ENCODE data around the gene ST6GAL2. TPM values are rescaled to one million over a fixed set of nuclear protein-coding genes. Genes with fewer than 3 reads are reported as not detected.

The ST6GAL2 gene
- total and polyA plus RNA-seq, 2 of the 8 experiments (the other 6 are each of a cell fraction or from before 2014, with no cell fraction given) = 2.7 to 17.5 TPM

DNA sequence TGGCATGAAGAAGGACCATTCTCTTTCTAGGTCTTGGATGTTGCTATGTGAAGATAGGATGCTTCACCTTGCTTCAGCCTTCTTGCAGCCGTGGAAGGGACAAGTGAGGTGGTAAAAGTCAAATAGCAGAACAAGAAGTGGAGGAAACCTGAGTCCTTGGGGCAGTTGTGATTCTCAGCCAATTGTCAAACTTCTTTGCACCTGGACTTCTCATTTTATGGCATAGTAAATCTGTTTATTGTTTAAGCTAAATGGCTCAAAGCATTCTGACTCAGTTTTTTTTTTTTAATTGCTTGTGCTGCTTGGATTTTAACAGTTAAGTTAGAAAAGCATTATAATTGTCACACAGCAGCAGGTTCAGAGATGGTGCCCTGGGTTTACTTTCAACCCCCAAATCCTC lies 33.0 kb upstream of the ST6GAL2 start:
- Histone ChIP-seq H3K79me2 (ENCODE audit: control insufficient read depth in 1 of 2, insufficient read depth in 2 of 2, low read length in 2 of 2) (no peaks in the 10 kb centered on the region), H3K18ac (ENCODE audit: extremely low read depth, low read length) (no peak overlapping the region), H2BK12ac (ENCODE audit: low read depth, low read length) (no peak overlapping the region), H3K4me1 (replicated peaks in 1 of 4; ENCODE audit: control insufficient read depth in 3 of 4, insufficient read depth in 4 of 4, low read length in 3 of 4) (peaks cover 0 to 8% (median 1%) of the 10 kb centered on the region in 4 experiments; a peak in 2 of 7 replicates), H3K9ac (replicated peaks in 1 of 4; ENCODE audit: extremely low read depth in 1 of 4, low read depth in 3 of 4, low read length in 3 of 4) (no peak overlapping the region), H2BK120ac (replicated peaks; ENCODE audit: low read depth, low read length) (no peak overlapping the region), H2BK15ac (ENCODE audit: low read length) (no peak overlapping the region), H3K23me2 (ENCODE audit: low read depth, low read length) (no peaks in the 10 kb centered on the region), H4K20me1 (replicated peaks in 1 of 2; ENCODE audit: control insufficient read depth in 1 of 2, insufficient read depth in 2 of 2, low read length in 2 of 2) (no peaks in the 10 kb centered on the region), H4K5ac (ENCODE audit: insufficient read length, low read depth, low read length) (no peak overlapping the region), H3K14ac (ENCODE audit: insufficient read length) (no peak overlapping the region), H3K23ac (ENCODE audit: insufficient read length) (no peak overlapping the region), H3K27ac (ENCODE audit: low read depth, low read length) (no peak overlapping the region), H2BK5ac (ENCODE audit: low read depth, low read length) (no peak overlapping the region), H3K56ac (replicated peaks; ENCODE audit: insufficient read length, low read depth, low read length) (no peak overlapping the region), H3K4ac (replicated peaks; ENCODE audit: insufficient read length, low read depth, low read length) (no peak overlapping the region), H3K4me2 (ENCODE audit: insufficient read depth in 1 of 2, low read depth in 2 of 2, low read length in 2 of 2) (peak overlapping the region; percentile 28 to 38; a peak in 3 of 4 replicates), H3K9me3 (ENCODE audit: insufficient read depth in 2 of 2, low read depth in 1 of 2, low read length in 1 of 2) (peaks cover 0 to 2% of the 10 kb centered on the region in 2 experiments; a peak in 1 of 4 replicates), H4K91ac (replicated peaks; ENCODE audit: insufficient read length, low read length) (no peak overlapping the region), H4K8ac (ENCODE audit: extremely low read depth, insufficient read depth, low read length) (no peak overlapping the region), H2AK5ac (ENCODE audit: low read depth, low read length) (no peak overlapping the region), H3K27me3 (replicated peaks in 1 of 4; ENCODE audit: control insufficient read depth in 3 of 4, extremely low read depth in 1 of 4, insufficient read depth in 3 of 4, low read length in 3 of 4) (no peaks in the 10 kb centered on the region), H3K36me3 (ENCODE audit: control insufficient read depth in 2 of 4, insufficient read depth in 4 of 4, low read length in 3 of 4) (no peaks in the 10 kb centered on the region; a peak in 2 of 8 replicates), H3K79me1 (ENCODE audit: low read depth, low read length) (no peaks in the 10 kb centered on the region), H2BK20ac (ENCODE audit: low read length) (no peak overlapping the region), H2AFZ (ENCODE audit: low read length) (no peak overlapping the region), H3K4me3 (ENCODE audit: extremely low read depth in 1 of 4, insufficient read depth in 2 of 4, low read depth in 3 of 4, low read length in 4 of 4) (no peak overlapping the region; a peak in 1 of 8 replicates)
- 57% methylated on average over 1 of the region's 1 CpG; no CpG with 5 or more reads in 1 of the 2 experiments for WGBS, 2 experiments (ENCODE audit: extremely low coverage in 1 of 2, insufficient coverage in 1 of 2, insufficient read length in 1 of 2, insufficient replicate concordance in 2 of 2, low coverage in 1 of 2, low lambda C conversion rate in 2 of 2, missing lambda C conversion rate in 1 of 2)
- CTCF ChIA-PET (ENCODE audit: partially characterized antibody) = interaction anchor here (0.6 kb wide), 1 partner anchor 19 kb away, joined by 3 read pairs; no protein-coding TSS in a partner anchor
- FAIRE-seq (no peak), DNase-seq (ENCODE audit: low read depth in 1 of 2, low spot score in 2 of 2) (no peak)
- POLR2A ChIA-PET (ENCODE audit: partially characterized antibody) = no interaction called here
- TF ChIP-seq SP4 (IDR thresholded peaks at IDR 0.05; ENCODE audit: low read length) = no peak

All from H1 (cell line).